IPS-20b (cell line): ENCODE results near the gene CDK5.

Experiments used
- H3K27ac ChIP-seq: one replicate; pipeline ENCODE4 v1.5.1; 2013; ENCODE audit warnings: low read length
- H3K27me3 ChIP-seq: 2 replicates; pipeline ENCODE4 v1.6.1; 2013; ENCODE audit warnings: mild to moderate bottlenecking, low read length, inconsistent platforms; ENCODE audit not compliant: insufficient read depth
- H3K36me3 ChIP-seq: 2 replicates; pipeline ENCODE4 v1.6.1; 2013; ENCODE audit warnings: low read depth, mild to moderate bottlenecking, inconsistent platforms, low read length, moderate library complexity; ENCODE audit not compliant: insufficient read depth
- H3K4me1 ChIP-seq: 2 replicates; pipeline ENCODE4 v1.6.1; 2013; ENCODE audit warnings: mild to moderate bottlenecking, control low read depth, inconsistent platforms, low read length, moderate library complexity; ENCODE audit not compliant: insufficient read depth
- H3K4me3 ChIP-seq: 2 replicates; pipeline ENCODE4 v1.5.1; 2013; ENCODE audit warnings: mild to moderate bottlenecking, low read length, inconsistent platforms
- H3K9ac ChIP-seq: 2 replicates; pipeline ENCODE4 v1.6.1; 2013; ENCODE audit warnings: low read depth, mild to moderate bottlenecking, inconsistent platforms, low read length, moderate library complexity
- H3K9me3 ChIP-seq: 2 replicates; pipeline ENCODE4 v1.6.1; 2013; ENCODE audit warnings: mild to moderate bottlenecking, low read depth, low read length, inconsistent platforms; ENCODE audit not compliant: insufficient read depth

Gene CDK5

DNA sequence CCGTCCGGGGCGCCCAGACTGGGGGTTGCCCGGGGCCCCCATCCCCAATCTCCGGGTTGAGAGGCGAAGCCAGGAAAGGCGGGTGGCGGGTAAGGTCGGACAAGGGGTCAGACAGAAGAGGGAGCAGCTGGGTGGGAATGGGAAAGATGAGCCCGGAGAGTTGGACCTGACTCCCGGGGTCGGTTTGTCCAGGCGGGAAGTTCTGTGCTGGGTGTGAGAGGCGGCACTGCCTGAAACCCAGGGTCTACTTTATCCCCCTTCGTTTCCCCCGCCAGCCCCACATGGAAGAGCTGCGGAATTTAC is 2.4 kb upstream of the CDK5 start:
- peak overlapping the region; percentile 94 for H3K4me3 ChIP-seq
- H3K36me3 ChIP-seq: peaks cover 6% of the 10 kb centered on the region
- peak overlapping the region; percentile 46; the same call in 1 of the 2 replicates for H3K9ac ChIP-seq
- H3K27ac ChIP-seq: no peak overlapping the region
- no peaks in the 10 kb centered on the region for H3K9me3 ChIP-seq
- H3K4me1 ChIP-seq: peaks cover 28% of the 10 kb centered on the region
- H3K27me3 ChIP-seq: peaks cover 37% of the 10 kb centered on the region

DNA sequence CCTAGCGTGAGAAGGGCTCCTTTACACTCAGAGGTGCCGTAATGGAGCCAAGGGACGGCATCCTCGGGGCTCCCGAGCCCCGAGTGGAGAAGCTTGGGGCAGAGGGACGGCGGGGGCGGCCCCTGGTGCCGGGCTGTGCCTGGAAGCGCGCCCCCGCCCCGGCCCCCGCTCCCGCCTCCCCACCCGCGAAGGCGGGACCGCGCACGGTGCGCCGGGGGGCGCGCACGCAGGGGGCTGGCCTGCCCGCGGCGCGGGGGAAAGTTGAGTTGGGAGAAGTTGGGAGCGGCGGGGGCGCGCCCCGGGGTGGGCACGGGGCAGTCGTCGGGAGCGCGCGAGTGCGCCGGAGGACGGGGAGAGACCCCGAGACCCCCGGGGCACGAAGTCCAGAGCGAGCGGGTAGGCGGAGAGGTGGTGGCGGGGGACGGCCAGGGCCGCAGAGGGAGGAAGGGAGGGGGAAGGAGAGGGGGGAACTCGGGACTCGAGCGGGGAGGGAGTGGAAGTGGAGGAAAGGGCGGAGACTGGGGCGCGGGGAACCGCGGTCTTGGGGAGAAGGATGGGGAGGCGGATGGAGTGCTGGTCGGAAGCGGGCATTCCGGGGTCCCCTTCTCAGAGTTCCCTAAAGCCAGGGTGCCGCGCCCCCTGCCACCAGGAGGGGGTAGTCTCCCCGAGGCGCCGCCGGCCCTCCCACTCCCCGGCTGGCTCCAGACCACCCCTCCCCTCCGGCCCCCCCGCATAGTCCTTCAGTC is 1.8 kb upstream of the CDK5 start, which contains the start of gene SLC4A2:
Gene SLC4A2 (plus strand): TSS at position 223 of the 746 bp plus-strand sequence. CDS start 2,399 bp downstream, outside the sequence.
- Histone ChIP-seq H3K27me3 (peaks cover 37% of the 10 kb centered on the region), H3K4me1 (peaks cover 28% of the 10 kb centered on the region), H3K9me3 (no peaks in the 10 kb centered on the region), H3K36me3 (peaks cover under 1% of the 10 kb centered on the region; the same call in 1 of the 2 replicates), H3K4me3 (peak within 1 kb of the TSS; percentile 94), H3K9ac (peak within 1 kb of the TSS; percentile 46; the same call in 1 of the 2 replicates), H3K27ac (no peak within 1 kb of the TSS)

DNA sequence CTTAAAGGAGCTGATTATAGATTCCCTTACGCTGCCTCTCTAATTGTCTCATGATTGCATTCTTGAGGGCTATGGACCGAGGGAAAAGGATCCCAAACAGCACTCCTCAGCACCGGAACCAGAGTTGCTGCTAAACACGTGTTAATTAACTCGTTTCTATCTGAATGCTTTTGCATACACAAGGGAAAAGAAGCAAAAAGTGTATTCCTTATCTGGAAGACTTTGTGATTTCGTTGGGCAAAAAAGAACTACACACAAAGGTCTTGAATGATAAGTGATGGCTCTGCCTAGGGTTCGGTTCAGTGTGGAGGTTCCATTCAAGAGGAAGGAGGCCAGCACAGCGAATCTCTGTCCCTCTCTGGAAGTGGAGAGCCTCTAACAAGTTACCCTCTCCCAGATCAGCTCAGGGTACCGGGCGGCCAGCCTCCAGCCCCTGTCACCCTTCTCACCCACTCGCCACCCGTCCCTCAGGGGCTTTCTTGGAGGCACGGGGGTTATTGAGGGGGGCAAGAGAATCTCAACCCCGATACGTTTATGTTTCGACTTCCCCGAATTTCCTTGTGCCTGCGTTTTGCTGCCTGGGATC is 1.2 kb upstream of the CDK5 start:
- Histone ChIP-seq H3K4me3 (peak overlapping the region; percentile 94), H3K9ac (peak overlapping the region; percentile 46; the same call in 1 of the 2 replicates), H3K36me3 (no peaks in the 10 kb centered on the region), H3K9me3 (no peaks in the 10 kb centered on the region), H3K4me1 (peaks cover 28% of the 10 kb centered on the region), H3K27me3 (peaks cover 37% of the 10 kb centered on the region), H3K27ac (no peak overlapping the region)

DNA sequence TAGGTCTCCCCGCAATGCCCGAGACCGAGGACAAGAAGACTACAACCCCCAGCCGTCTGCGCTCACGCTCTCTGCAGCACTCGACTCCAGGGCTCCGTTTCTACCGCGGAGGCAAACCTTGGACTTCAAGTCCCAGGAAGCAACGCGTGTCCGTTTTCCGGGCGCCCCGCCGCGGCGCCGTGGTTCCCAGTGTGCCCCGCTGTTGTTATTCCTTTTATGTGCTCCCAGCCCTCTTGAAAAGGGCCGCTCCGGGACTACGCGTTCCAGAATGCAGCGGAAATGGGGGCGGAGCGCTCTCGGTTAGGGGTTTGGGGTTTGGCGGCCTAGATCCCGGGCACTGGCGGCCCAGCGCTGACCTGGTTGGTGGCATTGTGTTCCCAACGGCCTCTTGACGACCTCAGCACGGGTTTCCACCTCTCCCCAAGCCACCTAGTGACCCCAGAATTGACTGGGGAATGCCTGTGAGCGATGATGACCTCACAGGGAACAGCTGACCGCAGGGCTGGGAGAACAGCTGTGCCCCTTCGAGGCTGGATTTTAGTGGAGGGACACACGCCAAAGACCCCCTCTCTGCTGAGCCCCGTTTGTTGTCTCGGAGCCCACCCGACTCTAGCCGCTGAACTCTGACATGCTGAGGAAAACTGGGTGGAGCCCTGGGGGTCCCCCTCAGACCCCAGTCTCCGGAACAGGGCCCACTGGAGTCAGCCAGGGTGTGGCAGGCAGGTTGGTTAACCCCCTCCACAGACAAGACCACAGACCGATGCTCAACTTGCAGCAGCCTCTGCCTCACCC is 488 bp upstream of the CDK5 start:
- Histone ChIP-seq H3K9me3 (no peaks in the 10 kb centered on the region), H3K27me3 (peaks cover 37% of the 10 kb centered on the region), H3K4me3 (peak overlapping the region; percentile 94), H3K27ac (no peak overlapping the region), H3K36me3 (no peaks in the 10 kb centered on the region), H3K4me1 (peaks cover 25% of the 10 kb centered on the region), H3K9ac (peak overlapping the region; percentile 46; the same call in 1 of the 2 replicates)

DNA sequence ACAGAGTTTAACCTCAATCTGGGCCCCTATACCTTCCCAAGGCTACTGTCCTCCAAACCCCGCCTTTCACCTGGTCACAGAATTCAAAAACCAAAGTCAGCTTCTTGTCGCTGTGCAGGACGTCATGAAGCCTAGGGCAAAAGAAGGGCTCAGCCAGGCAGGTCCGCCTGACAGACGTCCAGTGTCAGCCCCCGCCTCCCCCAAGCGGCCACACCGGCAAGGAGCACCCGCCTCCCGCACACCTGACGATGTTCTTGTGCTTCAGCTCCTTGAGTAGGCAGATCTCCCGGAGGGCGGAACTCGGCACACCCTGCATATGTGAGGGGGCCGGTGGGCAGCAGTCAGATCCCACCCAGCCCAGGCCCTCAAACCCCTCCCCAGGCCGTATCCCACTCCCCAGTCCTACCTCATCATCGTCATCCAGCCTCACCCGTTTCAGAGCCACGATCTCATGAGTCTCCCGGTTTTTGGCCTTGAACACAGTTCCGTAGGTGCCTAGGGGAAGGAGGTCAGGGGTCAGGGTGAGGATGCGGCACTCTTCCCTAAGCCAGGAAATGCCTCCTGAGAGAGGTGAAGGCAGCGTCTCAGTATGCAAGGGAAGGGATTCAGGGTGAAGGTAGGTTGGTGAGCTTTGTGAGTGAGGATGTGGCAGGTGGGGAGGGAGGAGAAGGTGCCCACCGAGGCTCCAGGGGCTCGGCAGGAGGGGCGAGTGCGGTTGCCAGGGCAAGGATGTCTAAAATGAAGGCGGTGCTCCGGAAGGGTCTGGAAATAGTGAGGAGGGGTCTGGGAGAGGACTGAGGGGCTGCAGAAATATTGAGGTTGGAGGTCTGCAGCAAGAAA is 811 bp downstream of the CDK5 start:
- Histone ChIP-seq H3K4me3 (peak overlapping the region; percentile 94), H3K9ac (peak overlapping the region; percentile 61; the same call in 1 of the 2 replicates), H3K27me3 (peaks cover 48% of the 10 kb centered on the region), H3K9me3 (no peaks in the 10 kb centered on the region), H3K36me3 (no peaks in the 10 kb centered on the region), H3K4me1 (peaks cover 22% of the 10 kb centered on the region), H3K27ac (no peak overlapping the region)

DNA sequence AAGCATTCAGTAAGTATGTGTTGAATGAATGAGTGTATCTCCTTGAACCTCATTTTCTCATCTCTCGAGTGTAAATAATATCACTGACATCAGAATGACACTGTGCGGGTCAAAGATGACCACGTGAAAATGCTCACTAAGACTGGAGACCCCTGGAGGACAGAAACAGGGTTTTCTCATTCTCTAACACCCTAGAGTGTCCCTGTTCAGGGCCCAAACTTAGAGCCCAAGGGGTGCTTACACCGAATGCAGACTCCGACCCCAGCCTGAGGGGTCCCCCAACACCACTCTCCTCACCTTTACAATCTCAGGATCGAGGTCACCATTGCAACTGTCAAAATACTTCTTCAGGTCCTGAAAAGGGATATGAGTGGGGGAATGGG is 1.4 kb downstream of the CDK5 start:
- Histone ChIP-seq H3K4me3 (peak overlapping the region; percentile 94; the same call in 1 of the 2 replicates), H3K4me1 (peaks cover 16% of the 10 kb centered on the region), H3K27ac (no peak overlapping the region), H3K9ac (no peak overlapping the region), H3K36me3 (no peaks in the 10 kb centered on the region), H3K27me3 (peaks cover 54% of the 10 kb centered on the region), H3K9me3 (no peaks in the 10 kb centered on the region)

DNA sequence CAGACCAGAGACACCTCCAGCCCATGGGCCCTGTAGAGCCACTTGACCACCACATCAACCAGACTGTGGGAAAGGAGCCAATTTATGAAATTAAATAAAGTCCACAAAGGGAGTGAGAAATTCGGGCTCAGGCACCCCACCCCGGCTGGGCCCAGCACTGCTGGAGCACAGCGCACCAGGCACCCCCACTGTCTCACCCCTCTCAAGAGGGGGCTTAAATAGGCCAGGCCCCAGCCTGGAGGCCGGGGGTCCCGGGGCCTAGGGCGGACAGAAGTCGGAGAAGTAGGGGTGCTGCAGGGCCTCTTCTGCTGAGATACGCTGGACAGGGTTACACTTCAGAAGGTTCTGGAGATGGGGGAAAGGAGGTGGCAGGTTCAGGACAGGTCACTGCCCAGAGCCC is 3.9 kb downstream of the CDK5 start:
- Histone ChIP-seq H3K4me3 (no peak overlapping the region), H3K9me3 (no peaks in the 10 kb centered on the region), H3K27me3 (peaks cover 65% of the 10 kb centered on the region), H3K9ac (no peak overlapping the region), H3K4me1 (peaks cover 5% of the 10 kb centered on the region), H3K36me3 (no peaks in the 10 kb centered on the region), H3K27ac (no peak overlapping the region)

DNA sequence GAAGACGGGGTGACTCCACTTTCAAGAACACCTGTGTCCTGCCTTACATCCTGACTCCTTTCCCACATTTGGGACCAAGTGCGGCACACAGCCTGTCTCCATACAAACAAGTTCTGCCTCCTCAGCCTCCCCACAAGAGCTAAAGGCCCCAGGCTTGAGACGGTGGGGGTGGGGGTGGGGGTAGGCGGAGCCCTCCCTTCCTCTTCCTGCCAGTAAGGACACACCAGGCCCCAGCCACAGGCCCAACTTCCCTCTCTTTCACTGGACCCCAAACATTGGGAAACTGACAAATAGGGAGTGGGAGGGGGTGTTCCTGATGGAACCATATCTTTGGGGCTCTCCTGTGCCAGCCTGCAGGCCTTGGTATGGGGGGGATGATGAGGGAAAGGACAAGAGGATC is 4.6 kb downstream of the CDK5 start:
- H3K9ac ChIP-seq: no peak overlapping the region
- no peaks in the 10 kb centered on the region for H3K36me3 ChIP-seq

DNA sequence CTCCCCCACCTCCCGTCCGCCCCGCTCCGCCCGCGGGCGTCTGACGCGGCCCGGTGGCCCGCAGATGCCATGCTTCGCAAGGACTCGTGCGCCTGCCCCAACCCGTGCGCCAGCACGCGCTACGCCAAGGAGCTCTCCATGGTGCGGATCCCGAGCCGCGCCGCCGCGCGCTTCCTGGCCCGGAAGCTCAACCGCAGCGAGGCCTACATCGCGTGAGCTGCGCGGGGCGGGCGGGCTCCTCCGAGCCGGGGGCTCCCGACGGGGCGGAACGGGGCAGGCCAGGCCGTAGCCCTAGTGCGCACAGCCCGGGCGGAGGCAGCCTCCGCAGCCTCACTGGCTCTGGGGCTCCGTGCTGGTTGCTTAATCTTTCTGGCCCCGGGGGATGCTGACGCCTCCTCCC is 6.6 kb downstream of the CDK5 start:
- Histone ChIP-seq H3K36me3 (no peaks in the 10 kb centered on the region), H3K27me3 (peaks cover 53% of the 10 kb centered on the region), H3K9ac (no peak overlapping the region), H3K4me1 (no peaks in the 10 kb centered on the region), H3K27ac (no peak overlapping the region), H3K4me3 (peak overlapping the region; percentile 44; the same call in 1 of the 2 replicates), H3K9me3 (no peaks in the 10 kb centered on the region)

More for the DNA sequence above, 4.6 kb downstream of the CDK5 start:
- H3K4me3 ChIP-seq: no peak overlapping the region
- peaks cover 66% of the 10 kb centered on the region for H3K27me3 ChIP-seq
- H3K4me1 ChIP-seq: no peaks in the 10 kb centered on the region
- H3K27ac ChIP-seq: no peak overlapping the region
- H3K9me3 ChIP-seq: no peaks in the 10 kb centered on the region

DNA sequence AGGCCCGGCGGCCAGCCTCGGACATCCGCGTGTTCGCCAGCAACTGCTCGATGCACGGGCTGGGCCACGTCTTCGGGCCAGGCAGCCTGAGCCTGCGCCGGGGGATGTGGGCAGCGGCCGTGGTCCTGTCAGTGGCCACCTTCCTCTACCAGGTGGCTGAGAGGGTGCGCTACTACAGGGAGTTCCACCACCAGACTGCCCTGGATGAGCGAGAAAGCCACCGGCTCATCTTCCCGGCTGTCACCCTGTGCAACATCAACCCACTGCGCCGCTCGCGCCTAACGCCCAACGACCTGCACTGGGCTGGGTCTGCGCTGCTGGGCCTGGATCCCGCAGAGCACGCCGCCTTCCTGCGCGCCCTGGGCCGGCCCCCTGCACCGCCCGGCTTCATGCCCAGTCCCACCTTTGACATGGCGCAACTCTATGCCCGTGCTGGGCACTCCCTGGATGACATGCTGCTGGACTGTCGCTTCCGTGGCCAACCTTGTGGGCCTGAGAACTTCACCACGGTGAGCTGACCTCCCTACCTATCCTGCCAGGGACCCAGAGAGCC is 8.7 kb downstream of the CDK5 start:
- Histone ChIP-seq H3K27me3 (peaks cover 46% of the 10 kb centered on the region), H3K9ac (no peak overlapping the region), H3K36me3 (no peaks in the 10 kb centered on the region), H3K4me1 (no peaks in the 10 kb centered on the region), H3K27ac (no peak overlapping the region), H3K9me3 (no peaks in the 10 kb centered on the region), H3K4me3 (no peak overlapping the region)
